Uterus (tissue), 2 donors: ENCODE measurements around the gene MESP2.

ENCODE experiments used
- POLR2A ChIP-seq, 2 donors: fragments of 450-650 bp; IDR thresholded peaks; one replicate each; pipeline ENCODE4 v1.6.1; 2016; ENCODE audit warnings: antibody characterized with exemption in 2 of 2, mild to moderate bottlenecking in 1 of 2, moderate library complexity in 1 of 2
- TF ChIP-seq, protein P1 (sequence below), 4 experiments: fragments of 200-600 bp in 2 of 4; fragments of 450-650 bp in 2 of 4; sonication (generic) in 2 of 4; IDR thresholded peaks; one replicate each; pipeline ENCODE4 v1.5.1; 2016 to 2019; ENCODE audit warnings: antibody characterized with exemption in 4 of 4, mild to moderate bottlenecking in 2 of 4, moderate library complexity in 1 of 4

DNA sequence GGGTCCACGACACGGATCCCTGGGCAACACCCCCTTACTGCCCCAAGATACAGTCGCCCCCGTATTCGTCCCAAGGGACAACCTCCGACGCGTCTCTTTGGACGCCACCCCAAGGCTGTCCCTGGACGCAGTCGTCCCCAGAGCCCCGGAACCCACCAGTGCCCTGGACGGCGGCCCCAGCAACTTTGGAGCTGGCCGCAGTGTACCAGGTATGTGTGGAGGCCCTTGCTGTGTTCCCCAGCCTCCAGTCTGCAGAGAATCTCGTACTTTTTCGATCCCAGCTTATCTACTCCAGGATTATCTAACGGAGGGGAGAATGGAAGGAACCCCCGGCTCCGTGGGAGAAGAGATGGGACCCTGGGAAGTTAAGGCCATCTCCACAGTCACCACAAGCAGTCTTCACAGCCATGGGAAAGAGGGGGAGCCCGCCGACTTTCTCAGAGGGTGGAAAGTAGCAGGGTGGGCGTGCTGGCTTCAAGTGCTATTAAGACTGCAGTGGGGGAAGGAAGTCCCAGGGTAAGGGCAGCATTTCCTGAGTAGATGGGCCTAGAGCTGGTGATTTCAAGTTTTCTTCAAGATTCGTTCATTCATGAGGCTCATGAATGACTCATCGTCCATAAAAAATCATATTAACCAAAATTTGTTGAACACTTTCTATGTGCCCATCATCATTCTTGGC is 1.1 kb downstream of the MESP2 start:
- no peak for TF ChIP-seq POLR2A (IDR thresholded peaks at IDR 0.05)
- TF ChIP-seq, protein P1, sequence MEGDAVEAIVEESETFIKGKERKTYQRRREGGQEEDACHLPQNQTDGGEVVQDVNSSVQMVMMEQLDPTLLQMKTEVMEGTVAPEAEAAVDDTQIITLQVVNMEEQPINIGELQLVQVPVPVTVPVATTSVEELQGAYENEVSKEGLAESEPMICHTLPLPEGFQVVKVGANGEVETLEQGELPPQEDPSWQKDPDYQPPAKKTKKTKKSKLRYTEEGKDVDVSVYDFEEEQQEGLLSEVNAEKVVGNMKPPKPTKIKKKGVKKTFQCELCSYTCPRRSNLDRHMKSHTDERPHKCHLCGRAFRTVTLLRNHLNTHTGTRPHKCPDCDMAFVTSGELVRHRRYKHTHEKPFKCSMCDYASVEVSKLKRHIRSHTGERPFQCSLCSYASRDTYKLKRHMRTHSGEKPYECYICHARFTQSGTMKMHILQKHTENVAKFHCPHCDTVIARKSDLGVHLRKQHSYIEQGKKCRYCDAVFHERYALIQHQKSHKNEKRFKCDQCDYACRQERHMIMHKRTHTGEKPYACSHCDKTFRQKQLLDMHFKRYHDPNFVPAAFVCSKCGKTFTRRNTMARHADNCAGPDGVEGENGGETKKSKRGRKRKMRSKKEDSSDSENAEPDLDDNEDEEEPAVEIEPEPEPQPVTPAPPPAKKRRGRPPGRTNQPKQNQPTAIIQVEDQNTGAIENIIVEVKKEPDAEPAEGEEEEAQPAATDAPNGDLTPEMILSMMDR (IDR thresholded peaks at IDR 0.05): no peak
